Measurements from ENCODE around the gene SRP9.
"Not testable (repeated sequence)": the region's sequence is repeated elsewhere in the genome, so short reads cannot be mapped to it uniquely, and the experiment has no call there.

SRP9 gene

DNA sequence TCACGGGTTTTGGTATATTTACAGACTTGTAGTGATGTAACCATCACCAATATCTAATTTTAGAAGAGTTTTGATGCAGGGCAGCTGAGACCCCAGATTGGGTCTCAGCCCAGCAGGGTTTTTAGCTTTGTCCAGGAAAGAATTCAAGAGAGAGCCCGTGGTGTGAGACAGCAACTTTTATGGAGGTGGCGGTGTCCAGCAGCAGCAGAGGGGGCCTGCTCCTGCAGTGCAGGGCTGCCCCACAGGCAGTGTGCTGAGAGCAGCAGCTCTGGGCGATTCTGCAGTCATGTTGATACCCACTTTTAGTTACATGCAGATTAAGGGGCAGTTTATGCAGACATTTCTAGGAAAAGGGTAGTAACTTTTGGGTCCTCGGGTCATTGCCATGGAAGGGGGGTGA, 30.5 kb downstream of the SRP9 start:
- H2BK5ac ChIP-seq (ENCODE audit: low read length): no peak overlapping the region
- peaks cover 13% of the 10 kb centered on the region for H3K4me1 ChIP-seq (ENCODE audit: control insufficient read depth, low read depth, low read length)
- no peak overlapping the region for H3K27ac ChIP-seq (ENCODE audit: low read depth, low read length)
- no peak overlapping the region for H2BK15ac ChIP-seq (replicated peaks; ENCODE audit: low read depth)
- H3K4me2 ChIP-seq (ENCODE audit: low read length): no peak overlapping the region
- no peak overlapping the region for H3K23ac ChIP-seq (ENCODE audit: low read length)
- no CpG with 5 or more reads among the region's 5 CpGs for WGBS (ENCODE audit: extremely low coverage, insufficient coverage, low lambda C conversion rate)
- H3K27me3 ChIP-seq (ENCODE audit: insufficient read depth, low read length, poor library complexity): no peaks in the 10 kb centered on the region
- H3K9ac ChIP-seq (ENCODE audit: low read length): no peak overlapping the region
- H3K36me3 ChIP-seq (ENCODE audit: control insufficient read depth, insufficient read depth, low read length): no peaks in the 10 kb centered on the region
- H4K8ac ChIP-seq (ENCODE audit: low read depth, low read length): no peak overlapping the region
- H4K5ac ChIP-seq (ENCODE audit: low read length): no peak overlapping the region
- H3K56ac ChIP-seq (ENCODE audit: low read length): no peak overlapping the region
- H2BK120ac ChIP-seq (ENCODE audit: low read depth, low read length): no peak overlapping the region
- no peak overlapping the region for H3K18ac ChIP-seq (ENCODE audit: low read length)
- no peak for DNase-seq
- H2AK5ac ChIP-seq (ENCODE audit: low read length): no peak overlapping the region
- H3K79me1 ChIP-seq (ENCODE audit: low read length): peaks cover 16% of the 10 kb centered on the region
- H3K79me2 ChIP-seq (ENCODE audit: control insufficient read depth, insufficient read depth, low read length): peaks cover 17% of the 10 kb centered on the region
- no peak overlapping the region for H3K4ac ChIP-seq (ENCODE audit: low read depth, low read length)
- H3K4me3 ChIP-seq (ENCODE audit: low read length): no peak overlapping the region

DNA sequence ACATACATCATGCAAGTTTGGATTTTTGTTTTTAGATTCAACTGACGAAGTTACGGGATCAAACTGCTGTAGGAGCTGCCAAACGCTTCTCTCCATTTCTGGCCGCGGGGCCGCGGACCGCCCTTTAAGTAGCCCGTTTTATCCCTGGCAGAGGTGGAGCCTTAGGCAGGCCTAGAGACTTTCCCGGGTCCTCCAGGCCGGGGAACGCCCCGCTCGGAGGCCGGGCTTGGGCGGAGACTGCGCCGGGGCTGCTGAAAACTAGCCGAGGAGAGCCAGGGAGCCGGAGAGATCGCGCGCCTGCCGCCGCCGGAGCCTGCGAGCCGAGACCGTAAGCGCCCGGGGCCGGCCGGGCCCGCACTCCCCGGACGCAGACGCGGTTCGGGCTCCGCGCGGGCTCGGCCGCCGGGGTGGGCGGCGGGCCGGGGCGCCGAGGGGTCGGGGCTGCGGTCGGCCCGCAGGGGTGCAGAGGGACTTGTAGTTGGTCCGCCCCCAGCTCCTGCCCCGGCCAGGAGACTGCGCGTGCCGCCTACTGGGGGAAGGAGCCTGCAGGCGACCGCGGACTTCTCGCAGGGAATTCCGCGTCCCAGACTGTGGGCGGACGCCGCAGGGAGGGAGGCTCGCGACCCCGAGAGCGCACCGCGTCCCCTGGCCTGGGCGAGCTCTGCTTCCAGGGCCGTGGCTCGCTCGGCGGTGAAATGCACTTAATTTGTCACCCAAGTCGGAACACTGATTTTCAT, 32.4 kb downstream of the SRP9 start, which contains the start of gene EPHX1:
Gene EPHX1, plus strand, starts transcription at position 283 of the 737 bp plus-strand sequence. CDS start 18,606 bp downstream, outside the sequence.
- Histone ChIP-seq H2AK5ac (ENCODE audit: low read length) (no peak within 1 kb of the TSS), H3K4ac (ENCODE audit: low read depth, low read length) (peak within 1 kb of the TSS; percentile 19), H3K36me3 (ENCODE audit: control insufficient read depth, insufficient read depth, low read length) (no peaks in the 10 kb centered on the region), H3K9ac (ENCODE audit: low read length) (peak within 1 kb of the TSS; percentile 89), H3K23ac (ENCODE audit: low read length) (peak within 1 kb of the TSS; percentile 7), H3K56ac (ENCODE audit: low read length) (peak within 1 kb of the TSS; percentile 91), H4K5ac (ENCODE audit: low read length) (no peak within 1 kb of the TSS), H3K4me3 (ENCODE audit: low read length) (peak within 1 kb of the TSS; percentile 34), H3K79me2 (ENCODE audit: control insufficient read depth, insufficient read depth, low read length) (peaks cover 33% of the 10 kb centered on the region), H3K79me1 (ENCODE audit: low read length) (peaks cover 28% of the 10 kb centered on the region), H3K27ac (ENCODE audit: low read depth, low read length) (peak within 1 kb of the TSS; percentile 97), H2BK5ac (ENCODE audit: low read length) (peak within 1 kb of the TSS; percentile 69), H3K4me1 (ENCODE audit: control insufficient read depth, low read depth, low read length) (peaks cover 17% of the 10 kb centered on the region), H2BK15ac (replicated peaks; ENCODE audit: low read depth) (no peak within 1 kb of the TSS), H2BK120ac (ENCODE audit: low read depth, low read length) (no peak within 1 kb of the TSS), H3K27me3 (ENCODE audit: insufficient read depth, low read length, poor library complexity) (no peaks in the 10 kb centered on the region), H3K18ac (ENCODE audit: low read length) (peak within 1 kb of the TSS; percentile 30), H4K8ac (ENCODE audit: low read depth, low read length) (no peak within 1 kb of the TSS), H3K4me2 (ENCODE audit: low read length) (peak within 1 kb of the TSS; percentile 78)
- no CpG with 5 or more reads among the region's 80 CpGs for WGBS (ENCODE audit: extremely low coverage, insufficient coverage, low lambda C conversion rate)
- peak; percentile 95 for DNase-seq

GRCh38 chr1:225810579-225811538, 33.2 kb downstream of the SRP9 start:
- WGBS (ENCODE audit: extremely low coverage, insufficient coverage, low lambda C conversion rate): no CpG with 5 or more reads among the region's 29 CpGs
- H3K27me3 ChIP-seq (ENCODE audit: insufficient read depth, low read length, poor library complexity): not testable (repeated sequence)
- DNase-seq: peak; percentile 94

DNA sequence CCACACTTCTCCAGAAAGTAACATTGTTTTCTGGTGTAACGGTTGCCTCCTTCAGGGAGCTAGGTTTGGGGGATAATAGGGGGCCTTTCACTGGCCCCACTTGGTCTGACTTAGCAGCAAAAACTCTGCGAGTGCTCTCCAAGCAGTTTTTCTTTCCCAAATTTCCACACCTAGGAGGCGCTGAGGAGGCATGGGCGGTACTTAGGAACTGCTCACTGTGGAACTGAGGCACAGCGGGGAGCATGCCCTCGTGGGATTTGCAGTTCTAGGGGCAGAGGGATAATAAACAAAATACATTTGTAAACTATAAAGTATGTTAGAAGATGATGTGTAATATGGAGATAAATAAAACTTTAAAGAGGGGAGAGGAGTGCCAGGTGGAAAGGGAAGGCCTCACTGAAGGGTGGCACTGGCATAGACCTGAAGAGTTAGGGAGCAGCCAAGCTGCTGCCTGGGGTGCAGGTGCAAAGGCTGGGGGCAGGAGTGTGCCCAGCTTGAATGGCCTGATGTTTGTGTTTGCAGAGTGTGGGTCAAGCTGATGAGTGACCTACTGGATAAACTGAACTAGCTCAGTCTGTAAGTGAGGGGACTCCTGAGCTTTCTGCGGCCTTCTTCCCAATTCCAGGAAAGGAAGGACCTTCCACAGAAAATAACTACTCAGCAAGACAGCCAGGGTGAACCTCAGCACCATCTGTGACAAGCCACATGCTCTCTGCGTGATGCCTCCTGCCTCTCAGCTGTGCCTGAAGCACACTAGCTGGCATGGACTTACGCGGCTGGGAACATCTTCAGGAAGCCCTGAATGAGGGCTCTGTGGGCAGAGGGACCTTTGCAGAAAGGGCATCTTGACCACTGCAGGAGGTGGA, 34.2 kb downstream of the SRP9 start:
- Histone ChIP-seq H4K8ac (ENCODE audit: low read depth, low read length) (peak overlapping the region; percentile 59), H2BK15ac (replicated peaks; ENCODE audit: low read depth) (no peak overlapping the region), H3K36me3 (ENCODE audit: control insufficient read depth, insufficient read depth, low read length) (no peaks in the 10 kb centered on the region), H3K4ac (ENCODE audit: low read depth, low read length) (peak overlapping the region; percentile 1), H3K27me3 (ENCODE audit: insufficient read depth, low read length, poor library complexity) (no peaks in the 10 kb centered on the region), H4K5ac (ENCODE audit: low read length) (peak overlapping the region; percentile 52), H3K18ac (ENCODE audit: low read length) (peak overlapping the region; percentile 30), H3K4me1 (ENCODE audit: control insufficient read depth, low read depth, low read length) (peaks cover 25% of the 10 kb centered on the region), H3K79me2 (ENCODE audit: control insufficient read depth, insufficient read depth, low read length) (peaks cover 44% of the 10 kb centered on the region), H3K56ac (ENCODE audit: low read length) (peak overlapping the region; percentile 91), H3K4me3 (ENCODE audit: low read length) (peak overlapping the region; percentile 15), H3K27ac (ENCODE audit: low read depth, low read length) (peak overlapping the region; percentile 97), H3K9ac (ENCODE audit: low read length) (peak overlapping the region; percentile 89), H3K23ac (ENCODE audit: low read length) (peak overlapping the region; percentile 83), H2BK120ac (ENCODE audit: low read depth, low read length) (no peak overlapping the region), H2AK5ac (ENCODE audit: low read length) (peak overlapping the region; percentile 92), H2BK5ac (ENCODE audit: low read length) (peak overlapping the region; percentile 69), H3K79me1 (ENCODE audit: low read length) (peaks cover 32% of the 10 kb centered on the region), H3K4me2 (ENCODE audit: low read length) (peak overlapping the region; percentile 78)
- DNase-seq: peak; percentile 81
- WGBS (ENCODE audit: extremely low coverage, insufficient coverage, low lambda C conversion rate): no CpG with 5 or more reads among the region's 10 CpGs

More at GRCh38 chr1:225810579-225811538, 33.2 kb downstream of the SRP9 start:
- peak overlapping the region; percentile 52 for H4K5ac ChIP-seq (ENCODE audit: low read length)
- peak overlapping the region; percentile 97 for H3K27ac ChIP-seq (ENCODE audit: low read depth, low read length)
- not testable (repeated sequence) for H3K36me3 ChIP-seq (ENCODE audit: control insufficient read depth, insufficient read depth, low read length); H2BK15ac ChIP-seq (replicated peaks; ENCODE audit: low read depth); H2BK120ac ChIP-seq (ENCODE audit: low read depth, low read length)
- H2AK5ac ChIP-seq (ENCODE audit: low read length): peak overlapping the region; percentile 92
- peak overlapping the region; percentile 78 for H3K4me2 ChIP-seq (ENCODE audit: low read length)
- H3K79me2 ChIP-seq (ENCODE audit: control insufficient read depth, insufficient read depth, low read length): peaks cover 38% of the 10 kb centered on the region
- peaks cover 30% of the 10 kb centered on the region for H3K79me1 ChIP-seq (ENCODE audit: low read length)
- H3K4me1 ChIP-seq (ENCODE audit: control insufficient read depth, low read depth, low read length): peaks cover 20% of the 10 kb centered on the region
- H3K4ac ChIP-seq (ENCODE audit: low read depth, low read length): peak overlapping the region; percentile 19
- peak overlapping the region; percentile 91 for H3K56ac ChIP-seq (ENCODE audit: low read length)
- peak overlapping the region; percentile 89 for H3K9ac ChIP-seq (ENCODE audit: low read length)
- H3K18ac ChIP-seq (ENCODE audit: low read length): peak overlapping the region; percentile 30
- peak overlapping the region; percentile 48 for H3K23ac ChIP-seq (ENCODE audit: low read length)
- peak overlapping the region; percentile 69 for H2BK5ac ChIP-seq (ENCODE audit: low read length)
- H3K4me3 ChIP-seq (ENCODE audit: low read length): peak overlapping the region; percentile 34
- H4K8ac ChIP-seq (ENCODE audit: low read depth, low read length): peak overlapping the region; percentile 59

DNA sequence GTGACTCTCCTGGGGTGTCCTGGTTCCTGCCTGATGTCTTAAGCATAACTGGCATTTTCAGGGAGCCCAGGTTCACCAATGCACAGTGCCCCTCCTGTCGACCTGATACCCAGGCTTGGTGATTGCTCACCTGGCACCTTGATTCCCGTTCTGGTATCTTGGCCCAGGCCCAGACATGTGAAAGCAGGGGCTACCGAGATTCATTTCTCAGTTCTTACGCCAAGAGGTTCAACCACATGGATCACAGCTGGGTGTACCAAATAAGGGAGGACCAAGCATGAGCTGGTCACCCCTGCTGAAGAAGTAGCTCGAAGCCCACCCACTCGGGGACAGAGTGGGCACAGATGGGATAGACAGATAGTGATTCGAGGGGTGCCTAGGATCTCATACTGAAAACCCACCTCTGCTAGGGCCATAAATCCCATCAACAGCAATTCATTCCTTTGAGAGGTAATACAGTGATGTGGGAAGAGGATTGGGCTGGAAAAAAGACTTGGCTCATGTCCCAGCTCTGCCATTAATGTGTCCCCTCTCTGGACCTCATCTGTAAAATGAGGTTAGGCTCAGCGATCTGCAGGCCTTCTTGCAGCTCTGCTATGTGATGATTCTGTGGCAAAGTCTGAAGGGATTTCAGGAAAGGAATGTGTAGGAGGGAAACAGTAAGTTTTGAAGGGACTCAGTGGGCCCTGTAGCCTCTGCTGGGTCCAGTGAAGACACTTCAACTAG, 35.0 kb downstream of the SRP9 start:
- H3K4me1 ChIP-seq (ENCODE audit: control insufficient read depth, low read depth, low read length): peaks cover 33% of the 10 kb centered on the region
- DNase-seq: no peak
- no peak overlapping the region for H3K27ac ChIP-seq (ENCODE audit: low read depth, low read length)
- no CpG with 5 or more reads among the region's 8 CpGs for WGBS (ENCODE audit: extremely low coverage, insufficient coverage, low lambda C conversion rate)
- peak overlapping the region; percentile 73 for H3K56ac ChIP-seq (ENCODE audit: low read length)
- H4K5ac ChIP-seq (ENCODE audit: low read length): no peak overlapping the region
- no peak overlapping the region for H2BK5ac ChIP-seq (ENCODE audit: low read length)
- no peak overlapping the region for H3K18ac ChIP-seq (ENCODE audit: low read length)
- no peak overlapping the region for H3K4me3 ChIP-seq (ENCODE audit: low read length)
- H3K23ac ChIP-seq (ENCODE audit: low read length): peak overlapping the region; percentile 83
- H2AK5ac ChIP-seq (ENCODE audit: low read length): no peak overlapping the region
- H2BK120ac ChIP-seq (ENCODE audit: low read depth, low read length): no peak overlapping the region
- H3K4me2 ChIP-seq (ENCODE audit: low read length): no peak overlapping the region
- H2BK15ac ChIP-seq (replicated peaks; ENCODE audit: low read depth): no peak overlapping the region
- no peaks in the 10 kb centered on the region for H3K36me3 ChIP-seq (ENCODE audit: control insufficient read depth, insufficient read depth, low read length)
- H3K27me3 ChIP-seq (ENCODE audit: insufficient read depth, low read length, poor library complexity): no peaks in the 10 kb centered on the region
- no peak overlapping the region for H4K8ac ChIP-seq (ENCODE audit: low read depth, low read length)
- H3K79me2 ChIP-seq (ENCODE audit: control insufficient read depth, insufficient read depth, low read length): peaks cover 51% of the 10 kb centered on the region
- H3K4ac ChIP-seq (ENCODE audit: low read depth, low read length): no peak overlapping the region
- no peak overlapping the region for H3K9ac ChIP-seq (ENCODE audit: low read length)
- H3K79me1 ChIP-seq (ENCODE audit: low read length): peaks cover 36% of the 10 kb centered on the region
